ENCODE measurements around the gene SLC37A1.
"Not testable (repeated sequence)": the region's sequence is repeated elsewhere in the genome, so short reads cannot be mapped to it uniquely, and the experiment has no call there.

The SLC37A1 gene

GRCh38 chr21:42513151-42513984 is at the start of gene SLC37A1:
Gene SLC37A1, plus strand, starts transcription at chr21:42513852. Its CDS starts 4,603 bp downstream, at chr21:42518455.
- DNase-seq: no peak

GRCh38 chr21:42463861-42464515 is 49.7 kb upstream of the SLC37A1 start:
- peak; percentile 50 for DNase-seq

- DNase-seq: peak; percentile 46
These were observed 48.4 kb upstream of the SLC37A1 start for GRCh38 chr21:42465008-42465802.

- no peak for DNase-seq
These were observed 47.9 kb upstream of the SLC37A1 start for GRCh38 chr21:42465803-42466127.

GRCh38 chr21:42466700-42467099 is 47.0 kb upstream of the SLC37A1 start:
- no peak for DNase-seq

- peak; percentile 61 for DNase-seq
These were observed 46.3 kb upstream of the SLC37A1 start for GRCh38 chr21:42467140-42467983.

- DNase-seq: no peak
These were observed 45.0 kb upstream of the SLC37A1 start for GRCh38 chr21:42468491-42469131.

GRCh38 chr21:42469272-42469671 is 44.4 kb upstream of the SLC37A1 start:
- no peak for DNase-seq

- not testable (repeated sequence) for DNase-seq
These were observed 43.9 kb upstream of the SLC37A1 start for GRCh38 chr21:42469726-42470125.

GRCh38 chr21:42471206-42471605 is 42.4 kb upstream of the SLC37A1 start:
- no peak for DNase-seq

GRCh38 chr21:42471716-42472330 is 41.8 kb upstream of the SLC37A1 start:
- DNase-seq: no peak

- no peak for DNase-seq
These were observed 41.1 kb upstream of the SLC37A1 start for GRCh38 chr21:42472521-42472920.

GRCh38 chr21:42473498-42474042 is 40.1 kb upstream of the SLC37A1 start:
- no peak for DNase-seq

- no peak for DNase-seq
These were observed 39.4 kb upstream of the SLC37A1 start for GRCh38 chr21:42474043-42474831.

GRCh38 chr21:42475036-42475435 is 38.6 kb upstream of the SLC37A1 start:
- DNase-seq: no peak

GRCh38 chr21:42475526-42476387 is 37.9 kb upstream of the SLC37A1 start:
- DNase-seq: no peak

- DNase-seq: no peak
These were observed 37.0 kb upstream of the SLC37A1 start for GRCh38 chr21:42476388-42477331.

- DNase-seq: no peak
These were observed 35.1 kb upstream of the SLC37A1 start for GRCh38 chr21:42478504-42478903.
